Measurements from ENCODE around the gene SOST.
A peak's percentile ranks its signal among the peaks of the same experiment; 100 is the strongest.

SOST gene

DNA sequence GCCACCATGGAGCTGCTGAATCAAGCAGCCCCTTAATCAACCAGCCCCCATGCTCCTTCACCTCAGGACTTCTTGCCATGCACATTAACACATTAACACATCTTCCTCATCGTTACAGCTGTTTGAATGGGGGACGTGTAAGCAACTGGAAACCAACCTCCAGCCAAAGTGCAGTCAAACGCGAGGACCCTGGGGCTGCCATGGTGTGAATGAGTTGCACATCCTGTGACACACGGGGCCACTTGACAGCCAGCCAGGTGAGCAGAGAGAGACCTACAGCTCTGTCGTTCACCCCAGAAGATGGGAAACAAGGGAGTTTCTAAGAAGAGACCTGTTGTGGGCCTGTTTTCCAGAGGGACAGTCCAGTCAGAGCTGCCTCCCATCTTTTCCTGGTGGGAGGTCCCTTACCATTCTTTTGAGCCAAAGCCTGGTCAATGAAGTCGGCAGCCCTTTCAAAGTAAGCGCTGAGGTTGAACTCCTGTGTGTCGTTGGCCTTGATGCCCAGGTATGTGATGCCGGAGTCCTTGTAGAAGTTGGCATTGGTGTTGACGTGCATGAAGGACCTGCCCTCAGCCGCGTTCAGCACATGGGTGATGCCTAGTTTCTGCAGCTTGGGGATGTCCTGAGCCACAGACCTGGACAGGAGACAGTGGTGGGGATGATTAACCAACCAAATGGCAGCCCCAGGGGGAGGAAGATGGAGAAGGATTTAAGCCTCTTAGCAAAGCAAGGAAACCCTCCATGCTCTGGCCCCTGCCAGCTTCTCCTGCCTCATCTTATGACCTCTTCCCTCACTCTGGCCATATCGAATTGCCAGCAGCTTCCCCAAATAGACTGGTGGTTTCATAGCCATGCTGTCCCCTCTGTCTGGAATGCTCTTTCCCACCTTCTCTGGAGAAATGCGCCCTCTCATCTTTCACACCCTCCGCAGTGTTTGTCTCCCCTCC, 16.0 kb upstream of the SOST start:
- DNase-seq (ENCODE audit: low read depth): no peak

GRCh38 chr17:43772877-43773648, 14.5 kb upstream of the SOST start:
- no peak for DNase-seq (ENCODE audit: low read depth)

- DNase-seq (ENCODE audit: low read depth): no peak
Measured at GRCh38 chr17:43771463-43771862, 12.9 kb upstream of the SOST start.

- DNase-seq (ENCODE audit: low read depth): no peak
Measured at GRCh38 chr17:43770957-43771356, 12.4 kb upstream of the SOST start.

- no peak for DNase-seq (ENCODE audit: low read depth)
Measured at GRCh38 chr17:43769859-43770258, 11.3 kb upstream of the SOST start.

- DNase-seq (ENCODE audit: low read depth): no peak
Measured at GRCh38 chr17:43769426-43769825, 10.8 kb upstream of the SOST start.

DNA sequence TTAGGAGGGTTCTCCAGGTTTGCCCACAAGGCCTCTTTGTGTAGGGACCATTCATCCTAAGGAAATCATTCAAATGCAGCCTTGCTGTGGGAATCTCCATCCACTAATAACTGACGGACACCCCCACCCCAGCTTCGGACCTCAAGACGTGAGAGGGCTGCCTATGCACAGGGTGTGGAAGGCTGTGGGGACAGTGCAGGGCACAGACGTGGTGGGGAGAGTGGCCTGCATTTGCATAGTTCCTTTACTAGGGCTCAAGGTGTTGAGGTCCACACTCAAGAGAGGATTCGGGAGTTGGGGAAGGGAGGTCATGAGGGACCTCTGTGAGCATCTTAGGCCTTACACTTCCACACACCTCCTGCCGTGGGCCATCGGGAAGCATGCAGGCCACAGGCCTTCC, 10.4 kb upstream of the SOST start:
- DNase-seq (ENCODE audit: low read depth): no peak

- no peak for DNase-seq (ENCODE audit: low read depth)
Measured at GRCh38 chr17:43768382-43768781, 9.8 kb upstream of the SOST start.

DNA sequence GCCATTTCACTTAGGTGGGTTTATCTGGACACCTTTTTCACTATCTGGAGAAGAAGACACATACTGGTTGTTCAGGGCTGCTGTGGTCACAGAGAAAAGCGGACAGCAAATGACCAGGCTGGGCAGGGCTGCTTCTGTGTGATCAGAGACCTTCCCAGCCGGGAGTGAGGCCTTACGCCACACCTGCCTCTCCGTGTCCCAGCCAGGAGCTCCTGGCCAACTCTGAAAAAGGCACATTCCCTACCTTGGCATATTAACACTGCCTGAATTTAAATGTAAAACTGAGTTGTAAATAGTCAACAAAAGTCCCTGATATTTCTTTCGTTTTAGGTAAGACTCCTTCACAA, 9.1 kb upstream of the SOST start:
- no peak for DNase-seq (ENCODE audit: low read depth)

DNA sequence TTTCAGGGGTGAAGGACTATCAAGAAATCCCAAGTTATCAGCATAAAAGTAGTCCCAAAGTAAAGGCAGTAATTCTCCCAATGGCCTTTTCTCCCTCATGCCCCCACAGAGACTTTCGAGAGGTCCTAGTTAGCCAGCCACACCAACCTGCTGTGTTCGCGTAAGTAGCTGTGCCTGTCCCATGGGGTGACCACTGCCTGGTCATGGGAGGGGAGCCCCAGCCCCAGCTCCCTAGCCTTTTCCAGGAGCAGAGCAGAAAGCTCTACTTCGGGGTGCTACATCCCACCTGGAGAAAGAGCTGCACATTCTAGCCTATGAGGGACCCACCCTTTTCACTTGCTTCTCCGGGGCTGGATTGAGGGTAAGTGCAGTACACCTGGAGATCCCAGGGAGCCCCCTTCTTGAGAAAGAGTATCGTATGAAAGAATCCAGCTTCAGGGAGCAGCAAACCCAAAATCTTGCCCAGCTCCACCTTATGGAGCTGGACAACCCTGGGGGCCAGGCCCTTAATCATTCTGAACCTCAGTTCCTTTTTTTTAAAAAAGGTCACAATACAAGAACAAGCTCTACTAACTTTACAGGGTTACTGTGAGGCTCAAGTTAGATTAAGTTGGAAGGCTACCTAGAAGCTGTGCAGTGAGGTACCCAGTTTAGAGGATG, 8.6 kb upstream of the SOST start:
- no peak for DNase-seq (ENCODE audit: low read depth)

DNA sequence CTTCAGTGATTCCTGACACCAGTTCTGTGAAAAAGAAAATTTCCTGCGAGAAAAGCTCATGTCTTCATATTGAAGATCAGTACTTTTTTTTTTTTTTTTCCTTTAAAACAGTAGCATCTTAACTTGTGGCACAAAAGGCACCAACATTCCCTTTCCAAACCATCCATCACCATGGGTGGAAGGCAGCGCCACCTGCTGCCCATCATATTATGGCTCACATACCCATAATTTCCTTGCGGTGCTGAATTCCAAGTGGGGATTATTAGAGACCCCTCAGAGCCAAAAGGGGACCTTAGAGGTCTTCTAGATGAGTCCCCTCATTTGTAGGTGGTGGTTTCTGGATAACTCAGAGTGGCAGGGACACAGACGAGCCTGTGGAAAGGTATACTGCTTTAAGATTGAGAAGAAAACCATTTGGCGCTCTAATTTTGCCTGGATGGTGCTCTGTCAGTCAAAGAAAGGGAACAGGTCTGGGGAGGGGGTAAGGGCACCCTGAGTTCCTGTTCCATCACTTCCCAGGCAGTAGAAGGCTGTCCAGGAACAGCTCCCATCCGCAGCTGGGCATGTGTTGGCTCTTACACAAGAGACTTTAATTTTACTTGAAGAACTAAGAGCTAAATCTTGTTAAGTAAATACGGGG, 7.9 kb upstream of the SOST start:
- no peak for DNase-seq (ENCODE audit: low read depth)

DNA sequence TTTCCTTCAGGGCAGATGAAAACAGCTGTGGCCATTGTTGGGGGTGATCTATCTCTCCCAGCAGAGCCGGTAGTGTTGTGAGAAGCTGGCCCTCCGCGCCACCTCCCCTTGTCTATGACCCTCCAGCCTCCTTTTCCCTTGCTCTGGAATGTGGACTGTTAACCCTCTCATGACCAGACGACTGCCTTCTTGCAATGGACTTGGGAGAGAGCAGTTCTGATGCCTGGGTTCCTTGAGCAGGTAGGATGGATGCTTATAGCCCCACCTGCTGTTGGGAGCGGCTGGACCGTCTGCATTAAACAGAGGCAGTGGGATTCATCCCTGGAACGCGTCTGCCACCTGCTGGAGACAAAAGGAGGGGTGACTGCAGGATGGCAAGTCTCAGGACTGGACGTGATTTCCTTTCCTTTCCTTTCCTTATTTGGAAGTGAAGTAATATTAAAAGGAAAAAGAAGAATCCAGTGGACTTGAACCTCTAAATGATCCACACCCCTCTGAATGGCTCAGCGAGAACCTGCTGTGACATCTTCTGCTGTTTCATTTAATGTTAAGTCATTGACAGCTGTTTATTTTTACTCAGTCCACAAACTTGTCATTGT, 1.8 kb upstream of the SOST start:
- DNase-seq (ENCODE audit: low read depth): peak; percentile 80

DNA sequence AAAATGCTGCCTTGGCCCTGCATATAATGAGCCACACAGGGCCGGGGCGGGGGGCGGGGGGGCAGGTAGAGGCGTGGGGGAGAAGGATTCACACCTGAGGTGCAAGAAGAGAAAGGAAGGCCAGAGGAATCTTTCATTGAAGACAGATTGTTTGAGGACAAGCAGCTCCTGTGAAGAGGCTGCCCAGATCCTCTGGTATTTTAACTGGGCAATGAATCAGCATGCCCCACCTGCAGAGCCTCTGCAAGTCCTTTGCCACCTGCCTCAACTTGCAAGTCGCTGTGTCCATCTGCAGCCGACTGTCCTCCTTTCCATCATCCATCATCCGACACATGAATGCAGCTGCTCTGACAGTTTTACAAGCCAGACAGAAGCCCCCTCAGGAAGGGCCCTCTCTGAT, 1.2 kb upstream of the SOST start:
- no peak for DNase-seq (ENCODE audit: low read depth)

GRCh38 chr17:43758086-43758485, 505 bp downstream of the SOST start:
- no peak for DNase-seq (ENCODE audit: low read depth)

- no peak for DNase-seq (ENCODE audit: low read depth)
Measured at GRCh38 chr17:43757171-43757660, 1.4 kb downstream of the SOST start.

DNA sequence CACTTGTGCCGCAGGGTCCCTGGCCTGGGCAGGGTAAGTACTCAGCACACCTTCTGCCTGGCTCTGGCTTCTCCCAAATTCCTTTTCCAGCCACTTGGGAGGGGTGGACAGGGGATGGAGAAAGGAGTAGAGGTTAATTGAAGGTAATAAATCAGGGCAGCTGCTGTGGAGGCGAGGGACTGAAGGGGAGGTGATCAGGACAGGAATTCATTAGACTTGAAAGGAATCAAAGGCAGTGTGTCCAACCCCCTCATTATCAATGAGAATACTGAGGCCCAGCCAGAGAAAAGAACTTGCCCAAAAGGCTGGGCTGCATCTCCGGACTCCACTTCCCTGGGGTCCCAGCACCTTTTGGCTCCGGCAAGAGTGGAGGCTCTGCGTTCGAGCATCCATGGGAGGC, 2.4 kb downstream of the SOST start:
- no peak for DNase-seq (ENCODE audit: low read depth)

DNA sequence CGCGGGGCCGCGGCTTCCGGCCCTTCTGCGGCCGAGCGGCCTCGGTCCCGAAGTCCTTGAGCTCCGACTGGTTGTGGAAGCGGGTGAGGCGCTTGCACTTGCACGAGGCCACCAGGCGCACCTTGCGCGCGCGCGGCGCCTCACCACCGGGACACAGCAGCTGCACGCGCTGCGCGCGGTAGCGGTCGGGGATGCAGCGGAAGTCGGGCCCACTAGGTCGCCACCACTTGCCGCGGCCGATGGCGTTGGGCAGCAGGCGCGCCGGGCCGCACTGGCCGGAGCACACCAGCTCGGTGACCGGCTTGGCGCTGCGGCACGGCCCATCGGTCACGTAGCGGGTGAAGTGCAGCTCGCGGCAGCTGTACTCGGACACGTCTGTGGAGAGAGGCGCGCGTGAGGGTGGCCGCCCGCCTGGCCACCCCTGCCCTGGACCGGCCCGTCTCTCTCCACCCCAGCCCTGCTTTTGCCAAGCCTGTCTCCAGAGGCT, 3.2 kb downstream of the SOST start:
- DNase-seq (ENCODE audit: low read depth): no peak

GRCh38 chr17:43754947-43755346, 3.6 kb downstream of the SOST start:
- DNase-seq (ENCODE audit: low read depth): no peak

GRCh38 chr17:43753493-43754129, 5.0 kb downstream of the SOST start:
- no peak for DNase-seq (ENCODE audit: low read depth)

DNA sequence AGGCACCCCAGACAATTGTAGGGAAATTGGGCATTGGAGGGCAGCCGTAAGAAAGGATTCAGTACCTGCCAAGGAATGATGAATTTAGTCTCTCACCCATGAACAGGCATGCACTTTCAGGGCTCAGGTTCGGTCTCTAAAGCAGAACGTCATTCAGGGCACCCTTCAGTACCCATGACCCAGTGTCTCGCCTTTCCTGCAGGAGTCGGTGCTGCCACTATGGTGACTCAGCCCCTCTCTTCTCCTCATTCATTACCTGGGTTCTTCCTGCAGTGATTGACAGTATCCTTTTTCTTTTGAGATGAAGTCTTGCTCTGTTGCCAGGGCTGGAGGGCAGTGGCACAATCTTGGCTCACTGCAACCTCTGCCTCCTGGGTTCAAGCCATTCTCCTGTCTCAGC, 8.4 kb downstream of the SOST start:
- DNase-seq (ENCODE audit: low read depth): no peak

- DNase-seq (ENCODE audit: low read depth): no peak
Measured at GRCh38 chr17:43745541-43745940, 13.1 kb downstream of the SOST start.

Data from GM04504 (cell line).